Lung (tissue), 12 donors: ENCODE results near the gene ZNF839. TPM values are rescaled to one million over a fixed set of nuclear protein-coding genes. Genes with fewer than 3 reads are reported as not detected.
A peak's percentile ranks its signal among the peaks of the same experiment; 100 is the strongest.

Source experiments
- ATAC-seq: fragments of 200-7000 bp; cut with Tn5 transposase; one replicate; pipeline ENCODE4 v1.9.1; 2020; ENCODE audit warnings: moderate number of reproducible peaks; ENCODE audit not compliant: insufficient read depth, low FRiP score
- DNase-seq, 3 donors: peaks; one replicate each; pipeline ENCODE4 v3.0.0-alpha.2; 2013 to 2017
- H3K27ac ChIP-seq, 2 donors: one replicate each; pipeline ENCODE4 v1.5.1; 2013; ENCODE audit warnings: mild to moderate bottlenecking in 2 of 2, moderate library complexity in 2 of 2, control low read depth in 1 of 2, inconsistent platforms in 1 of 2, low read depth in 1 of 2, low read length in 1 of 2
- H3K27me3 ChIP-seq, 3 donors: one replicate each; pipeline ENCODE4 v1.5.1; 2013; ENCODE audit warnings: low read length in 2 of 3; ENCODE audit not compliant: control insufficient read depth in 3 of 3, insufficient read depth in 3 of 3
- H3K36me3 ChIP-seq, 4 donors: one replicate each; pipeline ENCODE4 v1.5.1; 2013; ENCODE audit warnings: low read length in 4 of 4, mild to moderate bottlenecking in 1 of 4, moderate library complexity in 1 of 4; ENCODE audit not compliant: control insufficient read depth in 4 of 4, insufficient read depth in 4 of 4
- H3K4me1 ChIP-seq, 5 donors: one replicate each; pipeline ENCODE4 v1.5.1; 2013; ENCODE audit warnings: low read length in 5 of 5, mild to moderate bottlenecking in 2 of 5, moderate library complexity in 1 of 5; ENCODE audit not compliant: control insufficient read depth in 5 of 5, insufficient read depth in 5 of 5
- H3K4me3 ChIP-seq: one replicate; pipeline ENCODE4 v1.5.1; 2013; ENCODE audit warnings: mild to moderate bottlenecking, control low read depth, moderate library complexity
- H3K9ac ChIP-seq, 2 donors: one replicate each; pipeline ENCODE4 v1.5.1; 2013; ENCODE audit warnings: low read length in 2 of 2, control low read depth in 1 of 2; ENCODE audit not compliant: insufficient read depth in 1 of 2
- H3K9me3 ChIP-seq, 4 donors: one replicate each; pipeline ENCODE4 v1.5.1; 2013; ENCODE audit warnings: low read length in 3 of 4, mild to moderate bottlenecking in 1 of 4, moderate library complexity in 1 of 4; ENCODE audit not compliant: control insufficient read depth in 4 of 4, insufficient read depth in 3 of 4
- WGBS, 2 donors: extraction: QIAGEN DNeasy Blood & Tissue Kit; methylation state at CpG; one replicate each; pipeline ENCODE4 v1.1.7; 2013; 5-methylcytosine and 5-hydroxymethylcytosine counted together
- polyA plus RNA-seq, 2 donors: library from polyadenylated mRNA; stranded (reverse); fragments of 200-250 nt; gene quantifications; one replicate each; pipeline ENCODE4 v1.2.1, GENCODE V29; 2013
- total RNA-seq, 2 donors: library from RNA; depleted of rRNA in 1 of 2; stranded (reverse); fragments of >200 nt in 1 of 2; gene quantifications; one replicate each; pipeline ENCODE4 v1.2.1, GENCODE V29; 2014 to 2021
- TF ChIP-seq, protein P1 (sequence below): IDR thresholded peaks from 2 replicates; pipeline ENCODE4 v1.5.1; 2012; ENCODE audit warnings: mild to moderate bottlenecking; ENCODE audit errors: control extremely low read depth, extremely low read depth
- donor health status: control.
- donor health status: control.
- donor health status: Bipolar disorder and iron deficiency.
- donor health status: healthy.
- donor health status: DM: yes; HTN: yes; CAD: no.

ZNF839 gene
- total and polyA plus RNA-seq, 4 donors, result 6.1 to 14.2 (median 10.3) TPM

- WGBS, 2 donors, result 50 to 51% methylated on average over 12 of the region's 12 CpGs
- Histone ChIP-seq H3K9me3 (no peaks in the 10 kb centered on the region), H3K27ac (peak overlapping the region; percentile 71 to 92), H3K9ac (peak overlapping the region; percentile 71 to 74), H3K36me3 (no peaks in the 10 kb centered on the region), H3K27me3 (no peaks in the 10 kb centered on the region), H3K4me1 (peaks cover 3 to 32% (median 9%) of the 10 kb centered on the region in 5 donors), H3K4me3 (peak overlapping the region; percentile 45)
- DNase-seq (peak in 2 of 3 donors; percentile 21 to 37), ATAC-seq (no peak)
- TF ChIP-seq, protein P1, sequence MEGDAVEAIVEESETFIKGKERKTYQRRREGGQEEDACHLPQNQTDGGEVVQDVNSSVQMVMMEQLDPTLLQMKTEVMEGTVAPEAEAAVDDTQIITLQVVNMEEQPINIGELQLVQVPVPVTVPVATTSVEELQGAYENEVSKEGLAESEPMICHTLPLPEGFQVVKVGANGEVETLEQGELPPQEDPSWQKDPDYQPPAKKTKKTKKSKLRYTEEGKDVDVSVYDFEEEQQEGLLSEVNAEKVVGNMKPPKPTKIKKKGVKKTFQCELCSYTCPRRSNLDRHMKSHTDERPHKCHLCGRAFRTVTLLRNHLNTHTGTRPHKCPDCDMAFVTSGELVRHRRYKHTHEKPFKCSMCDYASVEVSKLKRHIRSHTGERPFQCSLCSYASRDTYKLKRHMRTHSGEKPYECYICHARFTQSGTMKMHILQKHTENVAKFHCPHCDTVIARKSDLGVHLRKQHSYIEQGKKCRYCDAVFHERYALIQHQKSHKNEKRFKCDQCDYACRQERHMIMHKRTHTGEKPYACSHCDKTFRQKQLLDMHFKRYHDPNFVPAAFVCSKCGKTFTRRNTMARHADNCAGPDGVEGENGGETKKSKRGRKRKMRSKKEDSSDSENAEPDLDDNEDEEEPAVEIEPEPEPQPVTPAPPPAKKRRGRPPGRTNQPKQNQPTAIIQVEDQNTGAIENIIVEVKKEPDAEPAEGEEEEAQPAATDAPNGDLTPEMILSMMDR, result no peak
Measured at GRCh38 chr14:102317564-102318248, 1.8 kb upstream of the ZNF839 start.

DNA sequence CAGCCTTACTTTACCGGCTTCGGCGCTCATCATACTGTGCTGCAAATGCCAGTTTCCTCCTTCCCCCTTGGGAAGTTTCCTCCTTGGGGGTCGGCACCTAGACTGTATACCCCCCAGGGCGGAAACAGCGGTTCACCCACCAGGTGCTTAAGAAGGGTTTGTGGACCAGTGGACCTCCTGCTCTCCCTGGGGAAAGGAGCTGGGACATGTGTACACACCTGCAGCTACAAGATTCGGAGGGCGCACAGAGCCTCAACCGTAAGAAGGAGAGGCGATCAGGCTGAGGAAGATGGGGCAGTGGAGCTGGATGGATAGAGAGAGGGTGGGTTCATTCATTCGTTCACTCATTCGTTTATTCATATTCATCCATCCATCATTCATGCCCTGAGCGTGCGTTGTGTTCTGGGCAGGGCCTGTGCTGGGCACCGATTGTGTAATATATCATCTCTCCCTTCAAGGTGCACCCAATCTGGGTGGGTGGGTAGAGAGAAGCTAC lies 717 bp upstream of the ZNF839 start:
- peak overlapping the region; percentile 92 to 100 for H3K9ac ChIP-seq
- H3K36me3 ChIP-seq, result no peaks in the 10 kb centered on the region
- H3K4me1 ChIP-seq, result peaks cover 3 to 33% (median 7%) of the 10 kb centered on the region in 5 donors
- 61 to 66% methylated on average over 15 of the region's 15 CpGs for WGBS, 2 donors
- peak overlapping the region; percentile 93 to 97 for H3K27ac ChIP-seq
- ATAC-seq (no peak), DNase-seq (no peak)
- no peaks in the 10 kb centered on the region for H3K9me3 ChIP-seq
- H3K27me3 ChIP-seq, result no peaks in the 10 kb centered on the region
- TF ChIP-seq, protein P1, result no peak
- H3K4me3 ChIP-seq, result no peak overlapping the region

DNA sequence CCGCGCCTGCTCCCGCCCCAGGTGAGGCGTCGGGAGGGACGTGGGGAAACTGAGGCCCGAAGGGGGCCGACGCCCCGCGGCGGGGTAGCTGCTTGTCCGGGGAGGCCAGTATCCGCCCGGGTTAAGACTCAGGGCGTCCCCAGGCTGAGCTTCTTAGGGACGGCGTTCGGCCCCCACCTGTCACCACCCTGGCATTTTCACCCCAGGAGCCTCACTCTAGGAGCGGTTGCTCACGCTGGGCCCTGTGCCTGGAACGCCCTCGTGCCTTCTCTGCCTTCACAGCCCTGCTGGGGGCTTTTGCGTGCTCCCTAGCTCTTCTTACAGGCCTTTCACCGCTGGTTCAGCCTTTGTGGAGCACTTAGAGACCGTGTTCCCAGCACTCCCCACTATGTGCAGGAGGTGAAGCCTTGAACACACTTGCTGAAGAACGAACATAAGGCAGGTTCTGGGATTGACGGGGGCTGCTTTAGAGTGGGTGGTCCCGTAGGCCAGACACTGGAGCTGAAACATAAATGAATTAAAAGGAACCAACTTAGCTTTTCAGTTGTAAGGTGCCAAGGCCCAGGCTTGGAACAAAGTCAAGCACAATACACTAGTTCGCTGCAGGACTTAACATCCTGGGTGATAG lies 601 bp downstream of the ZNF839 start:
- peak overlapping the region; percentile 93 to 97 for H3K27ac ChIP-seq
- no peaks in the 10 kb centered on the region for H3K9me3 ChIP-seq
- ATAC-seq (no peak), DNase-seq (peak; percentile 46 to 57 (median 56))
- H3K4me1 ChIP-seq, result peaks cover 3 to 30% (median 7%) of the 10 kb centered on the region in 5 donors
- peak overlapping the region; percentile 90 to 94 for H3K9ac ChIP-seq
- TF ChIP-seq, protein P1, result no peak
- WGBS, 2 donors, result 5 to 6% methylated on average over 29 to 30 of the region's 30 CpGs
- H3K27me3 ChIP-seq, result no peaks in the 10 kb centered on the region
- H3K4me3 ChIP-seq, result peak overlapping the region; percentile 82
- H3K36me3 ChIP-seq, result no peaks in the 10 kb centered on the region
